ENCODE results near the gene POP4. TPM values are rescaled to one million over a fixed set of nuclear protein-coding genes. Genes with fewer than 3 reads are reported as not detected.

Gene POP4
- total RNA-seq, 1 donor from 2014 or later, result 48.4 TPM

- no peaks in the 10 kb centered on the region for H3K9me3 Mint-ChIP-seq
- H3K27me3 Mint-ChIP-seq, result peaks cover 92% of the 10 kb centered on the region
- TF ChIP-seq CTCF (conservative IDR thresholded peaks at IDR 0.05), result no peak
- H3K27ac Mint-ChIP-seq, result no peak overlapping the region
- DNase-seq (ENCODE audit: extremely low spot score, unreplicated experiment), result no peak
- no peaks in the 10 kb centered on the region for H3K4me1 Mint-ChIP-seq (ENCODE audit: unreplicated experiment)
- no peak overlapping the region for H3K4me3 Mint-ChIP-seq
- no peaks in the 10 kb centered on the region for H3K36me3 Mint-ChIP-seq
Measured at GRCh38 chr19:29574510-29574909, 31.6 kb upstream of the POP4 start.

GRCh38 chr19:29576046-29576606, 30.0 kb upstream of the POP4 start:
- Mint-ChIP-seq H3K4me1 (ENCODE audit: unreplicated experiment) (no peaks in the 10 kb centered on the region), H3K27ac (no peak overlapping the region), H3K27me3 (peaks cover 92% of the 10 kb centered on the region), H3K36me3 (no peaks in the 10 kb centered on the region), H3K9me3 (no peaks in the 10 kb centered on the region), H3K4me3 (no peak overlapping the region)
- TF ChIP-seq CTCF (conservative IDR thresholded peaks at IDR 0.05), result no peak
- no peak for DNase-seq (ENCODE audit: extremely low spot score, unreplicated experiment)

- H3K9me3 Mint-ChIP-seq, result no peaks in the 10 kb centered on the region
- no peak for DNase-seq (ENCODE audit: extremely low spot score, unreplicated experiment)
- no peak overlapping the region for H3K27ac Mint-ChIP-seq
- no peaks in the 10 kb centered on the region for H3K4me1 Mint-ChIP-seq (ENCODE audit: unreplicated experiment)
- H3K27me3 Mint-ChIP-seq, result peaks cover 87% of the 10 kb centered on the region
- no peaks in the 10 kb centered on the region for H3K36me3 Mint-ChIP-seq
- H3K4me3 Mint-ChIP-seq, result no peak overlapping the region
- TF ChIP-seq CTCF (conservative IDR thresholded peaks at IDR 0.05), result no peak
Measured at GRCh38 chr19:29576761-29577648, 29.1 kb upstream of the POP4 start.

- Mint-ChIP-seq H3K27me3 (peaks cover 85% of the 10 kb centered on the region), H3K4me3 (no peak overlapping the region), H3K4me1 (ENCODE audit: unreplicated experiment) (no peaks in the 10 kb centered on the region), H3K27ac (no peak overlapping the region), H3K36me3 (no peaks in the 10 kb centered on the region), H3K9me3 (no peaks in the 10 kb centered on the region)
- TF ChIP-seq CTCF (conservative IDR thresholded peaks at IDR 0.05), result no peak
- no peak for DNase-seq (ENCODE audit: extremely low spot score, unreplicated experiment)
Measured at GRCh38 chr19:29577649-29577963, 28.5 kb upstream of the POP4 start.

- Mint-ChIP-seq H3K36me3 (no peaks in the 10 kb centered on the region), H3K4me1 (ENCODE audit: unreplicated experiment) (no peaks in the 10 kb centered on the region), H3K4me3 (no peak overlapping the region), H3K27ac (no peak overlapping the region), H3K27me3 (peaks cover 81% of the 10 kb centered on the region), H3K9me3 (no peaks in the 10 kb centered on the region)
- DNase-seq (ENCODE audit: extremely low spot score, unreplicated experiment), result no peak
- no peak for TF ChIP-seq CTCF (conservative IDR thresholded peaks at IDR 0.05)
Measured at GRCh38 chr19:29578349-29578748, 27.7 kb upstream of the POP4 start.

All from type B pancreatic cell (in vitro differentiated cells).